H9 (cell line): ENCODE data around the gene HOXD8. TPM values are rescaled to one million over a fixed set of nuclear protein-coding genes. Genes with fewer than 3 reads are reported as not detected.
A peak's percentile ranks its signal among the peaks of the same experiment; 100 is the strongest.

ENCODE experiments used
- DNase-seq: peaks from one replicate; pipeline ENCODE4 v3.0.0-alpha.2; 2017
- H2AFZ ChIP-seq: one replicate; pipeline ENCODE4 v1.6.1; 2013; ENCODE audit warnings: mild to moderate bottlenecking, low read length, control low read depth, moderate library complexity
- H2AK5ac ChIP-seq: 2 replicates; pipeline ENCODE4 v1.6.1; 2013; ENCODE audit warnings: low read length, control low read depth, mixed read lengths; ENCODE audit not compliant: insufficient read length
- H2BK120ac ChIP-seq: one replicate; pipeline ENCODE4 v1.6.1; 2013; ENCODE audit warnings: low read depth, mild to moderate bottlenecking, low read length, control low read depth, inconsistent platforms; ENCODE audit not compliant: poor library complexity, severe bottlenecking
- H2BK12ac ChIP-seq: 2 replicates; pipeline ENCODE4 v1.6.1; 2013; ENCODE audit warnings: low read length, control low read depth, mixed read lengths, low read depth; ENCODE audit not compliant: insufficient read length
- H2BK15ac ChIP-seq: 2 replicates; pipeline ENCODE4 v1.6.1; 2013; ENCODE audit warnings: low read depth, low read length, control low read depth
- H2BK20ac ChIP-seq: one replicate; pipeline ENCODE4 v1.6.1; 2013; ENCODE audit warnings: low read depth, mild to moderate bottlenecking, low read length, control low read depth, inconsistent platforms; ENCODE audit not compliant: poor library complexity, severe bottlenecking
- H2BK5ac ChIP-seq: 2 replicates; pipeline ENCODE4 v1.6.1; 2013; ENCODE audit warnings: low read length, control low read depth, mixed read lengths; ENCODE audit not compliant: insufficient read length
- H3K14ac ChIP-seq: 2 replicates; pipeline ENCODE4 v1.6.1; 2013; ENCODE audit warnings: low read length, control low read depth; ENCODE audit not compliant: insufficient read depth
- H3K18ac ChIP-seq: 2 replicates; pipeline ENCODE4 v1.6.1; 2013; ENCODE audit warnings: low read depth, mild to moderate bottlenecking, mixed read lengths, low read length, control low read depth; ENCODE audit not compliant: insufficient read length
- H3K23ac ChIP-seq: 2 replicates; pipeline ENCODE4 v1.6.1; 2013; ENCODE audit warnings: low read length, control low read depth, mixed read lengths, low read depth; ENCODE audit not compliant: insufficient read length
- H3K23me2 ChIP-seq: 2 replicates; pipeline ENCODE4 v1.6.1; 2013; ENCODE audit warnings: low read depth, mild to moderate bottlenecking, mixed read lengths, low read length, control low read depth; ENCODE audit not compliant: insufficient read length, poor library complexity, severe bottlenecking
- H3K27ac ChIP-seq: 2 replicates; pipeline ENCODE4 v1.5.1; 2013; ENCODE audit warnings: low read length, control low read depth, mixed read lengths, low read depth; ENCODE audit not compliant: insufficient read length
- H3K27me3 ChIP-seq: 2 replicates; pipeline ENCODE4 v1.6.1; 2013; ENCODE audit warnings: low read length, control low read depth, inconsistent platforms; ENCODE audit not compliant: insufficient read depth
- H3K4ac ChIP-seq: 2 replicates; pipeline ENCODE4 v1.6.1; 2013; ENCODE audit warnings: low read depth, mild to moderate bottlenecking, control low read depth, inconsistent platforms, low read length, moderate library complexity
- H3K4me1 ChIP-seq: 2 replicates; pipeline ENCODE4 v1.6.1; 2013; ENCODE audit warnings: low read length, control low read depth, inconsistent platforms; ENCODE audit not compliant: insufficient read depth
- H3K4me2 ChIP-seq: 2 replicates; pipeline ENCODE4 v1.6.1; 2013; ENCODE audit warnings: low read length, control low read depth, mixed read lengths; ENCODE audit not compliant: insufficient read length, insufficient read depth
- H3K56ac ChIP-seq: 2 replicates; pipeline ENCODE4 v1.6.1; 2013; ENCODE audit warnings: low read depth, mild to moderate bottlenecking, mixed read lengths, low read length, control low read depth; ENCODE audit not compliant: insufficient read length
- H3K79me1 ChIP-seq: 2 replicates; pipeline ENCODE4 v1.6.1; 2013; ENCODE audit warnings: low read depth, mild to moderate bottlenecking, moderate library complexity, low read length, control low read depth, inconsistent platforms; ENCODE audit not compliant: insufficient read depth, poor library complexity, severe bottlenecking
- H3K79me2 ChIP-seq: 2 replicates; pipeline ENCODE4 v1.6.1; 2013; ENCODE audit warnings: low read length, control low read depth, inconsistent platforms; ENCODE audit not compliant: insufficient read depth
- H3K9ac ChIP-seq: 2 replicates; pipeline ENCODE4 v1.6.1; 2013; ENCODE audit warnings: low read length, control low read depth, mixed read lengths; ENCODE audit not compliant: insufficient read length; ENCODE audit errors: extremely low read depth
- H3K9me3 ChIP-seq: one replicate; pipeline ENCODE4 v1.6.1; 2013; ENCODE audit warnings: low read depth, low read length, inconsistent platforms; ENCODE audit not compliant: control insufficient read depth
- H3T11ph ChIP-seq: one replicate; pipeline ENCODE4 v1.6.1; 2013; ENCODE audit warnings: mild to moderate bottlenecking, low read length, control low read depth, inconsistent platforms
- H4K20me1 ChIP-seq: one replicate; pipeline ENCODE4 v1.6.1; 2013; ENCODE audit not compliant: control insufficient read depth, insufficient read length, insufficient read depth
- H4K5ac ChIP-seq: 2 replicates; pipeline ENCODE4 v1.6.1; 2013; ENCODE audit warnings: low read depth, mild to moderate bottlenecking, mixed read lengths, low read length, control low read depth; ENCODE audit not compliant: insufficient read length
- H4K8ac ChIP-seq: replicated peaks from 2 replicates; pipeline ENCODE4 v1.6.1; 2013; ENCODE audit warnings: low read length, control low read depth, mixed read lengths, low read depth; ENCODE audit not compliant: insufficient read length
- H4K91ac ChIP-seq: 2 replicates; pipeline ENCODE4 v1.6.1; 2013; ENCODE audit warnings: low read depth, mild to moderate bottlenecking, moderate library complexity, mixed read lengths, low read length, control low read depth; ENCODE audit not compliant: insufficient read length
- H3K27ac Mint-ChIP-seq, 3 experiments: 2 replicates in 2 of 3; 3 replicates in 1 of 3; pipeline ENCODE4 v1.8.0; 2020 to 2021; ENCODE audit warnings: mixed read lengths in 3 of 3, mild to moderate bottlenecking in 1 of 3, moderate library complexity in 1 of 3
- H3K27me3 Mint-ChIP-seq: 2 replicates; pipeline ENCODE4 v1.8.0; 2021; ENCODE audit warnings: low read depth, mild to moderate bottlenecking, moderate library complexity, mixed read lengths
- H3K36me3 Mint-ChIP-seq, 3 experiments: 2 replicates in 2 of 3; 3 replicates in 1 of 3; pipeline ENCODE4 v1.8.0; 2020 to 2021; ENCODE audit warnings: low read depth in 3 of 3, mixed read lengths in 3 of 3; ENCODE audit not compliant: insufficient read depth in 1 of 3
- H3K4me1 Mint-ChIP-seq, 2 experiments: 2 replicates each; pipeline ENCODE4 v1.8.0; 2020; ENCODE audit warnings: mixed read lengths in 2 of 2
- H3K4me3 Mint-ChIP-seq, 2 experiments: 2 replicates in 1 of 2; 3 replicates in 1 of 2; pipeline ENCODE4 v1.8.0; 2020 to 2021; ENCODE audit warnings: mild to moderate bottlenecking in 2 of 2, mixed read lengths in 2 of 2, moderate library complexity in 1 of 2
- H3K9me3 Mint-ChIP-seq, 2 experiments: 2 replicates in 1 of 2; 3 replicates in 1 of 2; pipeline ENCODE4 v1.8.0; 2020; ENCODE audit warnings: mild to moderate bottlenecking in 2 of 2, mixed read lengths in 2 of 2, moderate library complexity in 1 of 2
- CTCF ChIP-seq: fragments of 200-600 bp; sonication (generic); conservative IDR thresholded peaks from 3 replicates; pipeline ENCODE4 v1.8.0; 2021; ENCODE audit warnings: antibody characterized with exemption, mild to moderate bottlenecking
- WGBS: extraction: QIAGEN DNeasy Blood & Tissue Kit; methylation state at CpG from one replicate; pipeline ENCODE4 v1.1.7; 2013; ENCODE audit warnings: missing lambda C conversion rate, low lambda C conversion rate, mixed read lengths; ENCODE audit not compliant: insufficient read length; ENCODE audit errors: extremely low coverage; 5-methylcytosine and 5-hydroxymethylcytosine counted together
- total RNA-seq: library from RNA; stranded (reverse); gene quantifications from 2 replicates; pipeline ENCODE4 v1.2.1, GENCODE V29; 2021

Gene HOXD8
- total RNA-seq, 1 experiment from 2014 or later, result not detected

DNA sequence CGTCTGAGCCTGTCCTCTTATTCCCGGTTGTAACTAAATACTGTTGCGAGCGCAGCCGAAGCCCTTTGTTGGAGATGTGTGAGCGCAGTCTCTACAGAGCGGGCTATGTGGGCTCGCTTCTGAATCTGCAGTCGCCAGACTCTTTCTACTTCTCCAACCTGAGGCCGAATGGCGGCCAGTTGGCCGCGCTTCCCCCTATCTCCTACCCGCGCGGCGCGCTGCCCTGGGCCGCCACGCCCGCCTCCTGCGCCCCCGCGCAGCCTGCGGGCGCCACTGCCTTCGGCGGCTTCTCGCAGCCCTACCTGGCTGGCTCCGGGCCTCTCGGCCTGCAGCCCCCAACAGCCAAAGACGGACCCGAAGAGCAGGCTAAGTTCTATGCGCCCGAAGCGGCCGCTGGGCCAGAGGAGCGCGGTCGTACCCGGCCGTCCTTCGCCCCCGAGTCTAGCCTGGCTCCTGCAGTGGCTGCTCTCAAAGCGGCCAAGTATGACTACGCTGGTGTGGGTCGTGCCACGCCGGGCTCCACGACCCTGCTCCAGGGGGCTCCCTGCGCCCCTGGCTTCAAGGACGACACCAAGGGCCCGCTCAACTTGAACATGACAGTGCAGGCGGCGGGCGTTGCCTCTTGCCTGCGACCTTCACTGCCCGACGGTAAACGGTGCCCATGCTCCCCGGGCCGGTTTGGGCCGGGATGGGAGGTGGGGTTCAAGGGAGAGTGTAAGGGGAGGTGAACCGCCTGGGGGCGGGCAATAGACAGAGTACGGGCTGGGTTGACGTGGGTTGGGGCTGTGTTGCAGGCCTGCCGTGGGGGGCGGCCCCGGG is 29.6 kb upstream of the HOXD8 start, which contains the start of gene HOXD12:
Gene HOXD12 (plus strand): TSS at position 68 of the 819 bp plus-strand sequence. CDS start 7 bp downstream, at position 75.
- Histone ChIP-seq H4K5ac (no peak within 1 kb of the TSS), H4K8ac (no peak within 1 kb of the TSS), H3K14ac (no peak within 1 kb of the TSS; the same call in 1 of the 2 replicates), H2BK15ac (no peak within 1 kb of the TSS), H3K4me2 (peak within 1 kb of the TSS; percentile 63), H2BK20ac (no peak within 1 kb of the TSS), H3K9me3 (no peaks in the 10 kb centered on the region), H2AK5ac (no peak within 1 kb of the TSS), H3K79me2 (no peaks in the 10 kb centered on the region), H4K20me1 (no peaks in the 10 kb centered on the region), H3K9ac (no peak within 1 kb of the TSS), H3K23ac (no peak within 1 kb of the TSS), H3K56ac (no peak within 1 kb of the TSS), H3K27ac (no peak within 1 kb of the TSS), H2AFZ (no peak within 1 kb of the TSS), H3K79me1 (no peaks in the 10 kb centered on the region), H3K4me1 (peaks cover 3% of the 10 kb centered on the region; the same call in 1 of the 2 replicates), H3K23me2 (peaks cover 5% of the 10 kb centered on the region), H3K18ac (no peak within 1 kb of the TSS), H3K4ac (no peak within 1 kb of the TSS), H3T11ph (no peak within 1 kb of the TSS), H2BK12ac (no peak within 1 kb of the TSS), H4K91ac (no peak within 1 kb of the TSS), H3K27me3 (peaks cover 88% of the 10 kb centered on the region), H2BK120ac (no peak within 1 kb of the TSS), H2BK5ac (no peak within 1 kb of the TSS)
- H3K4me1 Mint-ChIP-seq, result peaks cover 29 to 39% of the 10 kb centered on the region in 2 experiments
- TF ChIP-seq CTCF, result no peak
- peak within 1 kb of the TSS in 1 of 2 experiments; percentile 76; a peak in 3 of 5 replicates for H3K4me3 Mint-ChIP-seq
- peaks cover 99% of the 10 kb centered on the region for H3K27me3 Mint-ChIP-seq
- no peaks in the 10 kb centered on the region; a peak in 2 of 7 replicates for H3K36me3 Mint-ChIP-seq
- peak; percentile 35 for DNase-seq
- H3K27ac Mint-ChIP-seq, result no peak within 1 kb of the TSS
- H3K9me3 Mint-ChIP-seq, result peaks cover 5 to 19% of the 10 kb centered on the region in 2 experiments
- no CpG with 5 or more reads among the region's 70 CpGs for WGBS
